HepG2 (cell line): ENCODE results near the gene EPHA4. TPM values are rescaled to one million over a fixed set of nuclear protein-coding genes. Genes with fewer than 3 reads are reported as not detected.

Experiments used
- ATAC-seq: fragments of 200-7000 bp; cut with Tn5 transposase; 3 replicates; pipeline ENCODE4 v1.9.1; 2020; ENCODE audit warnings: mild to moderate bottlenecking, moderate library complexity
- BruUV-seq: library from RNA; stranded (reverse); fragments of 400-500 nt; replicated peaks from 2 replicates; lab custom pipeline; 2021; lab: Mats Ljungman, UMichigan
- CTCF ChIA-PET: fragments of 300-600 bp; formaldehyde crosslinking; extraction: SDS; loops from one replicate; lab custom pipeline; 2021; ENCODE audit warnings: low total read pairs, inconsistent platforms, low intra/inter-chr PET ratio; lab: Yijun Ruan, JAX
- POLR2A ChIA-PET: fragments of 350-600 bp; sonication (Branson Sonifier 250); formaldehyde crosslinking; loops from one replicate; lab custom pipeline; 2020; ENCODE audit warnings: antibody characterized with exemption, inconsistent platforms; lab: Yijun Ruan, JAX
- DNase-seq: peaks from one replicate; pipeline ENCODE4 v3.0.0-alpha.2; 2015; ENCODE audit warnings: low spot score
- FAIRE-seq: peaks from 3 replicates; lab custom pipeline; 2011; peaks lifted over from hg19 to GRCh38; lab: Jason Lieb, UNC
- H2AFZ ChIP-seq: one replicate; pipeline ENCODE4 v1.6.1; 2011; ENCODE audit warnings: low read length, inconsistent platforms
- H3K27ac ChIP-seq: fragments of 300-600 bp; 3 replicates; pipeline ENCODE4 v1.8.0; 2011; ENCODE audit warnings: mixed run types, mild to moderate bottlenecking, mixed read lengths, low read length, inconsistent platforms; ENCODE audit not compliant: insufficient read depth; ENCODE audit errors: extremely low read length
- H3K27me3 ChIP-seq, 2 experiments: fragments of 200-600 bp in 1 of 2; 2 replicates in 1 of 2; 3 replicates in 1 of 2; pipeline versions ENCODE4 v1.6.0 to v1.8.0; 2011; ENCODE audit warnings: low read length in 2 of 2, mild to moderate bottlenecking in 2 of 2, moderate library complexity in 2 of 2, inconsistent platforms in 1 of 2; ENCODE audit not compliant: insufficient read depth in 2 of 2, control insufficient read depth in 1 of 2
- H3K36me3 ChIP-seq, 2 experiments: fragments of 200-600 bp in 1 of 2; replicated peaks in 1 of 2; 2 replicates in 1 of 2; 3 replicates in 1 of 2; pipeline versions ENCODE4 v1.5.1 to v1.8.0; 2011; ENCODE audit warnings: low read length in 2 of 2, inconsistent platforms in 1 of 2; ENCODE audit not compliant: insufficient read depth in 2 of 2, control insufficient read depth in 1 of 2
- H3K4me1 ChIP-seq: 2 replicates; pipeline ENCODE4 v1.5.1; 2012; ENCODE audit warnings: low read length, inconsistent platforms; ENCODE audit not compliant: insufficient read depth
- H3K4me2 ChIP-seq: 2 replicates; pipeline ENCODE4 v1.6.0; 2011; ENCODE audit warnings: low read depth, low read length, inconsistent platforms
- H3K4me3 ChIP-seq, 3 experiments: fragments of 200-600 bp in 1 of 3; sonication (generic), shearing (Covaris generic) in 1 of 3; replicated peaks in 1 of 3; 2 replicates each; pipeline ENCODE4 v1.5.1; 2011 to 2016; ENCODE audit warnings: low read length in 3 of 3, inconsistent platforms in 2 of 3, low read depth in 2 of 3, mild to moderate bottlenecking in 2 of 3, control low read depth in 1 of 3, mixed read lengths in 1 of 3; ENCODE audit not compliant: insufficient read depth in 1 of 3
- H3K79me2 ChIP-seq: one replicate; pipeline ENCODE4 v1.6.1; 2011; ENCODE audit warnings: low read length, inconsistent platforms; ENCODE audit not compliant: insufficient read depth
- H3K9ac ChIP-seq: 2 replicates; pipeline ENCODE4 v1.6.0; 2011; ENCODE audit warnings: mild to moderate bottlenecking, low read depth, low read length, inconsistent platforms; ENCODE audit not compliant: insufficient read depth
- H3K9me3 ChIP-seq: 2 replicates; pipeline ENCODE4 v1.5.1; 2012; ENCODE audit warnings: mild to moderate bottlenecking, low read length
- H4K20me1 ChIP-seq: 2 replicates; pipeline ENCODE4 v1.6.0; 2011; ENCODE audit warnings: inconsistent platforms, mild to moderate bottlenecking, low read length, moderate library complexity; ENCODE audit not compliant: insufficient read depth
- HES4 ChIP-seq: sonication (generic); formaldehyde crosslinking; IDR thresholded peaks from 2 replicates; pipeline ENCODE4 v1.9.0; 2021; ENCODE audit warnings: mild to moderate bottlenecking, missing genetic modification reagents, borderline replicate concordance
- NAIF1 ChIP-seq: sonication (generic); formaldehyde crosslinking; IDR thresholded peaks from 2 replicates; pipeline ENCODE4 v1.5.0; 2020; ENCODE audit warnings: mild to moderate bottlenecking, missing genetic modification reagents, borderline replicate concordance
- POLR2G ChIP-seq: fragments of 200-400 bp; formaldehyde crosslinking; IDR thresholded peaks from 2 replicates; pipeline ENCODE4 v1.6.1; 2018; ENCODE audit warnings: mild to moderate bottlenecking, low read depth, low read length, moderate library complexity
- TBX2 ChIP-seq: sonication (generic); formaldehyde crosslinking; IDR thresholded peaks from 2 replicates; pipeline ENCODE4 v1.5.0; 2020; ENCODE audit warnings: missing genetic modification reagents, mild to moderate bottlenecking, borderline replicate concordance
- ZNF17 ChIP-seq: sonication (generic); formaldehyde crosslinking; IDR thresholded peaks from 2 replicates; pipeline ENCODE4 v1.5.0; 2020; ENCODE audit warnings: mild to moderate bottlenecking, missing genetic modification reagents
- ZNF510 ChIP-seq: sonication (generic); formaldehyde crosslinking; IDR thresholded peaks from 2 replicates; pipeline ENCODE4 v1.4.0; 2020; ENCODE audit warnings: low read depth, mild to moderate bottlenecking, missing genetic modification reagents
- ZNF562 ChIP-seq: sonication (generic); formaldehyde crosslinking; IDR thresholded peaks from 2 replicates; pipeline ENCODE4 v1.8.0; 2022; ENCODE audit warnings: missing genetic modification reagents, borderline replicate concordance
- ZNF841 ChIP-seq: sonication (generic); formaldehyde crosslinking; IDR thresholded peaks from 2 replicates; pipeline ENCODE4 v1.8.1; 2023; ENCODE audit warnings: missing genetic modification reagents, borderline replicate concordance
- ZSCAN25 ChIP-seq: sonication (generic); formaldehyde crosslinking; IDR thresholded peaks from 2 replicates; pipeline ENCODE4 v1.8.0; 2022; ENCODE audit warnings: mild to moderate bottlenecking, missing genetic modification reagents
- ZZZ3 ChIP-seq: sonication (generic); formaldehyde crosslinking; IDR thresholded peaks from 2 replicates; pipeline ENCODE4 v1.4.0; 2020; ENCODE audit warnings: missing genetic modification reagents, mild to moderate bottlenecking, borderline replicate concordance
- WGBS: methylation state at CpG from one replicate; pipeline ENCODE4 v1.1.6; 2017; ENCODE audit warnings: low lambda C conversion rate; 5-methylcytosine and 5-hydroxymethylcytosine counted together
- in situ Hi-C: cut with HindIII; loops from 2 replicates; pipeline ENCODE4 v1.10.0; 2017; ENCODE audit warnings: low pct_unique_long_range_greater_than_20kb; ENCODE audit not compliant: extremely low pct_ligation_motif_present
- intact Hi-C: fragments of 100-400 bp; cut with micrococcal nuclease; formaldehyde crosslinking; loops from one replicate; pipeline ENCODE4 v1.10.0; 2022; ENCODE audit not compliant: unreplicated experiment
- polyA plus RNA-seq, 8 experiments: library from polyadenylated mRNA; depleted of rRNA in 3 of 8; stranded (reverse) in 7 of 8; unstranded in 1 of 8; fragments of >200 nt; fragmentation: Illumina TruSeq in 4 of 8; extraction: Trizol in 4 of 8; gene quantifications; 2 replicates each; pipeline versions ENCODE4 v1.2.1 to v1.2.3, GENCODE V29; 2011 to 2016; ENCODE audit warnings: low read depth in 4 of 8, missing spikeins in 1 of 8, mixed read lengths in 1 of 8; ENCODE audit not compliant: insufficient read depth in 1 of 8
- total RNA-seq, 5 experiments: library from RNA; depleted of rRNA; stranded (reverse); fragments of >200 nt; fragmentation: Illumina TruSeq; extraction: Trizol; gene quantifications; 2 replicates each; pipeline ENCODE4 v1.2.3, GENCODE V29; 2016; ENCODE audit warnings: low read depth in 1 of 5
- TF ChIP-seq, protein P1 (sequence below): sonication (generic); formaldehyde crosslinking; IDR thresholded peaks from 2 replicates; pipeline ENCODE4 v1.9.0; 2022; ENCODE audit warnings: missing genetic modification reagents, mild to moderate bottlenecking, borderline replicate concordance
- TF ChIP-seq, protein P2 (sequence below): sonication (generic); formaldehyde crosslinking; IDR thresholded peaks from 2 replicates; pipeline ENCODE4 v1.4.0; 2020; ENCODE audit warnings: mild to moderate bottlenecking, missing genetic modification reagents
- TF ChIP-seq, protein P3 (sequence below): sonication (generic); formaldehyde crosslinking; IDR thresholded peaks from 2 replicates; pipeline ENCODE4 v1.9.0; 2021; ENCODE audit warnings: missing genetic modification reagents, mild to moderate bottlenecking, borderline replicate concordance
- TF ChIP-seq, protein P4 (sequence below): IDR thresholded peaks from 2 replicates; pipeline ENCODE4 v1.6.1; 2016; ENCODE audit warnings: missing genetic modification reagents, missing compliant biosample characterization
- TF ChIP-seq, protein P5 (sequence below): IDR thresholded peaks from 2 replicates; pipeline ENCODE4 v1.6.1; 2016; ENCODE audit warnings: mild to moderate bottlenecking
- TF ChIP-seq, protein P6 (sequence below): sonication (generic); formaldehyde crosslinking; IDR thresholded peaks from 2 replicates; pipeline ENCODE4 v1.4.0; 2020; ENCODE audit warnings: missing genetic modification reagents

Gene EPHA4
- total and polyA plus RNA-seq, 2 of the 13 experiments (the other 11 are each of a cell fraction or from before 2014, with no cell fraction given): not detected

DNA sequence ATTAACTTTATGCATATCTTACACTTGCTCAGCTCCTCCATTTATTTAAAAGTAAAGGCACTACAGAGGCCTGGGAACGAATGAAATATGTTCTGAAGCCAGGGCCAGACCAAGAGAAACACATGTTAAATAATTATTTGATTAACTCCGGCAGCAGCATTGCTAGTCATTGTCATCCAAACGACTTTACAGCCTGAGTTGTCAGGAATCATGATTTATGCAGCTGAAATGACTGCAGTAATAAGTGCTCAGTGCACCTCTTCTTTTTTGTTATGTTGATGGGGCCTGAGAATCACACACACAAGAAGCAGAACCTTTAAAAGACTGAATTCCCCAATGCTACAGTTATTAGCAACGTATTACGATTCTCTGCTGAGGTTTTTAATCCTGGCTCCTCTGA, 58.9 kb downstream of the EPHA4 start:
- BruUV-seq: no TSS peak
- Histone ChIP-seq H4K20me1 (no peaks in the 10 kb centered on the region), H3K4me1 (no peaks in the 10 kb centered on the region), H3K79me2 (no peaks in the 10 kb centered on the region), H3K27me3 (no peaks in the 10 kb centered on the region; a peak in 1 of 5 replicates), H3K36me3 (no peaks in the 10 kb centered on the region), H3K9me3 (no peaks in the 10 kb centered on the region), H3K4me2 (no peak overlapping the region), H3K9ac (no peak overlapping the region), H2AFZ (no peak overlapping the region), H3K27ac (no peak overlapping the region), H3K4me3 (no peak overlapping the region)
- in situ Hi-C loops: no loop called here
- ATAC-seq (no peak), FAIRE-seq (no peak), DNase-seq (no peak)
- ChIA-PET CTCF (no interaction called here), POLR2A (no interaction called here)
- 1% methylated on average over 5 of the region's 5 CpGs for WGBS
- intact Hi-C loops: no loop called here
- TF ChIP-seq, protein P1, sequence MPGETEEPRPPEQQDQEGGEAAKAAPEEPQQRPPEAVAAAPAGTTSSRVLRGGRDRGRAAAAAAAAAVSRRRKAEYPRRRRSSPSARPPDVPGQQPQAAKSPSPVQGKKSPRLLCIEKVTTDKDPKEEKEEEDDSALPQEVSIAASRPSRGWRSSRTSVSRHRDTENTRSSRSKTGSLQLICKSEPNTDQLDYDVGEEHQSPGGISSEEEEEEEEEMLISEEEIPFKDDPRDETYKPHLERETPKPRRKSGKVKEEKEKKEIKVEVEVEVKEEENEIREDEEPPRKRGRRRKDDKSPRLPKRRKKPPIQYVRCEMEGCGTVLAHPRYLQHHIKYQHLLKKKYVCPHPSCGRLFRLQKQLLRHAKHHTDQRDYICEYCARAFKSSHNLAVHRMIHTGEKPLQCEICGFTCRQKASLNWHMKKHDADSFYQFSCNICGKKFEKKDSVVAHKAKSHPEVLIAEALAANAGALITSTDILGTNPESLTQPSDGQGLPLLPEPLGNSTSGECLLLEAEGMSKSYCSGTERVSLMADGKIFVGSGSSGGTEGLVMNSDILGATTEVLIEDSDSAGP (CRISPR knock-in tag): no peak
- TF ChIP-seq, protein P2, sequence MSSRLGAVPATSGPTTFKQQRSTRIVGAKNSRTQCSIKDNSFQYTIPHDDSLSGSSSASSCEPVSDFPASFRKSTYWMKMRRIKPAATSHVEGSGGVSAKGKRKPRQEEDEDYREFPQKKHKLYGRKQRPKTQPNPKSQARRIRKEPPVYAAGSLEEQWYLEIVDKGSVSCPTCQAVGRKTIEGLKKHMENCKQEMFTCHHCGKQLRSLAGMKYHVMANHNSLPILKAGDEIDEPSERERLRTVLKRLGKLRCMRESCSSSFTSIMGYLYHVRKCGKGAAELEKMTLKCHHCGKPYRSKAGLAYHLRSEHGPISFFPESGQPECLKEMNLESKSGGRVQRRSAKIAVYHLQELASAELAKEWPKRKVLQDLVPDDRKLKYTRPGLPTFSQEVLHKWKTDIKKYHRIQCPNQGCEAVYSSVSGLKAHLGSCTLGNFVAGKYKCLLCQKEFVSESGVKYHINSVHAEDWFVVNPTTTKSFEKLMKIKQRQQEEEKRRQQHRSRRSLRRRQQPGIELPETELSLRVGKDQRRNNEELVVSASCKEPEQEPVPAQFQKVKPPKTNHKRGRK: no peak
- TF ChIP-seq ZNF17 (no peak), ZNF841 (CRISPR knock-in tag) (no peak), HES4 (CRISPR knock-in tag) (no peak), ZSCAN25 (CRISPR knock-in tag) (no peak), NAIF1 (no peak), ZNF510 (CRISPR knock-in tag) (no peak), TBX2 (no peak), ZNF562 (CRISPR knock-in tag) (no peak), ZZZ3 (CRISPR knock-in tag) (no peak), POLR2G (no peak)
- TF ChIP-seq, protein P3, sequence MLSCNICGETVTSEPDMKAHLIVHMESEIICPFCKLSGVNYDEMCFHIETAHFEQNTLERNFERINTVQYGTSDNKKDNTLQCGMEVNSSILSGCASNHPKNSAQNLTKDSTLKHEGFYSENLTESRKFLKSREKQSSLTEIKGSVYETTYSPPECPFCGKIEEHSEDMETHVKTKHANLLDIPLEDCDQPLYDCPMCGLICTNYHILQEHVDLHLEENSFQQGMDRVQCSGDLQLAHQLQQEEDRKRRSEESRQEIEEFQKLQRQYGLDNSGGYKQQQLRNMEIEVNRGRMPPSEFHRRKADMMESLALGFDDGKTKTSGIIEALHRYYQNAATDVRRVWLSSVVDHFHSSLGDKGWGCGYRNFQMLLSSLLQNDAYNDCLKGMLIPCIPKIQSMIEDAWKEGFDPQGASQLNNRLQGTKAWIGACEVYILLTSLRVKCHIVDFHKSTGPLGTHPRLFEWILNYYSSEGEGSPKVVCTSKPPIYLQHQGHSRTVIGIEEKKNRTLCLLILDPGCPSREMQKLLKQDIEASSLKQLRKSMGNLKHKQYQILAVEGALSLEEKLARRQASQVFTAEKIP (CRISPR knock-in tag): no peak
- TF ChIP-seq, protein P4, sequence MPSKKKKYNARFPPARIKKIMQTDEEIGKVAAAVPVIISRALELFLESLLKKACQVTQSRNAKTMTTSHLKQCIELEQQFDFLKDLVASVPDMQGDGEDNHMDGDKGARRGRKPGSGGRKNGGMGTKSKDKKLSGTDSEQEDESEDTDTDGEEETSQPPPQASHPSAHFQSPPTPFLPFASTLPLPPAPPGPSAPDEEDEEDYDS (CRISPR knock-in tag): no peak
- TF ChIP-seq, protein P5, sequence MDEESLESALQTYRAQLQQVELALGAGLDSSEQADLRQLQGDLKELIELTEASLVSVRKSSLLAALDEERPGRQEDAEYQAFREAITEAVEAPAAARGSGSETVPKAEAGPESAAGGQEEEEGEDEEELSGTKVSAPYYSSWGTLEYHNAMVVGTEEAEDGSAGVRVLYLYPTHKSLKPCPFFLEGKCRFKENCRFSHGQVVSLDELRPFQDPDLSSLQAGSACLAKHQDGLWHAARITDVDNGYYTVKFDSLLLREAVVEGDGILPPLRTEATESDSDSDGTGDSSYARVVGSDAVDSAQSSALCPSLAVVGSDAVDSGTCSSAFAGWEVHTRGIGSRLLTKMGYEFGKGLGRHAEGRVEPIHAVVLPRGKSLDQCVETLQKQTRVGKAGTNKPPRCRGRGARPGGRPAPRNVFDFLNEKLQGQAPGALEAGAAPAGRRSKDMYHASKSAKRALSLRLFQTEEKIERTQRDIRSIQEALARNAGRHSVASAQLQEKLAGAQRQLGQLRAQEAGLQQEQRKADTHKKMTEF: no peak
- TF ChIP-seq, protein P6, sequence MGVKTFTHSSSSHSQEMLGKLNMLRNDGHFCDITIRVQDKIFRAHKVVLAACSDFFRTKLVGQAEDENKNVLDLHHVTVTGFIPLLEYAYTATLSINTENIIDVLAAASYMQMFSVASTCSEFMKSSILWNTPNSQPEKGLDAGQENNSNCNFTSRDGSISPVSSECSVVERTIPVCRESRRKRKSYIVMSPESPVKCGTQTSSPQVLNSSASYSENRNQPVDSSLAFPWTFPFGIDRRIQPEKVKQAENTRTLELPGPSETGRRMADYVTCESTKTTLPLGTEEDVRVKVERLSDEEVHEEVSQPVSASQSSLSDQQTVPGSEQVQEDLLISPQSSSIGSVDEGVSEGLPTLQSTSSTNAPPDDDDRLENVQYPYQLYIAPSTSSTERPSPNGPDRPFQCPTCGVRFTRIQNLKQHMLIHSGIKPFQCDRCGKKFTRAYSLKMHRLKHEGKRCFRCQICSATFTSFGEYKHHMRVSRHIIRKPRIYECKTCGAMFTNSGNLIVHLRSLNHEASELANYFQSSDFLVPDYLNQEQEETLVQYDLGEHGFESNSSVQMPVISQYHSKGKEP (CRISPR knock-in tag): no peak
